HG03097 (cell line): ENCODE results near the gene ERGIC1.
"Not testable (repeated sequence)": the region's sequence is repeated elsewhere in the genome, so short reads cannot be mapped to it uniquely, and the experiment has no call there.

Experiments used
- ATAC-seq: cut with Tn5 transposase; IDR thresholded peaks from one replicate; pipeline ENCODE4 v1.9.1; 2021; ENCODE audit not compliant: unreplicated experiment, low FRiP score

Gene ERGIC1

DNA sequence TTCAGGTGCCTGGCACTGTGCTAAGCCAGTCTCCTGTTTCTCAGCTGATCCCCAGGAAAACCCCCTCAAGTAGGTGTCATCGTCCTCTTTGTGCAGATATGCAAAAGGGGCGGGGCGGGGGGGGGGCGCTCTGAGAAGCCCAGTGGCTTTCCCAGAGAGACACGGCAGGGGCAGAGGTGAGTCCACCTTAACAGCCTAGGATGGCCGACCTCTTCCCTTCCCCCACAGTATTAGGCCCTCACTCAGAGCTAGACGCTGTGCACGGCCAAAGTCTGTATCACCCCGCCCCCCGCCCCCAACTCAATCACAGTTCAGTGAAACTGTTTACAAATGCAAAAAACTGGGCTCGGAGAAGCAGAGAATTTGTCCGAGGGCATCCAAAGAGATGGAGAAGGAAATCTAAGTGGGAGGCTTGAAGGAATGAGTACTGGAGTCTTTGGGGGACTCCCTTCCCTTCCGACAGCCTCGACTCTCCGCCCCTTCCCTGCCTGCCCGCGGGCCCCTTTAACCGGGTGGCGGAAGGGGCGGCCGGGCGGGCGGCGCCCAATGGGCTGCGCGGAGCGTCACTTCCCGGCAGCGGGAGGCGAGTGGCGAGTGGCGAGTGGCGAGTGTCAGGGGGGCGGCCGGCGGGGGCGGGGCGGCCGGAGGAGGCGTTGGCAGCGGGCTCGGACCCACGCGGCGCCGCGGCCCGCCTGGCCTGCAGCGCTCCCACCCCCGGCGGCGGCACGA lies at the start of gene ERGIC1:
Gene ERGIC1, plus strand, starts transcription at position 566 of the 729 bp plus-strand sequence. Its CDS starts 163 bp downstream, at position 729.
- ATAC-seq: peak; percentile 53

- ATAC-seq: no peak
Measured at GRCh38 chr5:172785429-172786088, 48.5 kb upstream of the ERGIC1 start.

GRCh38 chr5:172786736-172787462 lies 47.2 kb upstream of the ERGIC1 start:
- no peak for ATAC-seq

GRCh38 chr5:172787538-172787937 lies 46.5 kb upstream of the ERGIC1 start:
- ATAC-seq: not testable (repeated sequence)

DNA sequence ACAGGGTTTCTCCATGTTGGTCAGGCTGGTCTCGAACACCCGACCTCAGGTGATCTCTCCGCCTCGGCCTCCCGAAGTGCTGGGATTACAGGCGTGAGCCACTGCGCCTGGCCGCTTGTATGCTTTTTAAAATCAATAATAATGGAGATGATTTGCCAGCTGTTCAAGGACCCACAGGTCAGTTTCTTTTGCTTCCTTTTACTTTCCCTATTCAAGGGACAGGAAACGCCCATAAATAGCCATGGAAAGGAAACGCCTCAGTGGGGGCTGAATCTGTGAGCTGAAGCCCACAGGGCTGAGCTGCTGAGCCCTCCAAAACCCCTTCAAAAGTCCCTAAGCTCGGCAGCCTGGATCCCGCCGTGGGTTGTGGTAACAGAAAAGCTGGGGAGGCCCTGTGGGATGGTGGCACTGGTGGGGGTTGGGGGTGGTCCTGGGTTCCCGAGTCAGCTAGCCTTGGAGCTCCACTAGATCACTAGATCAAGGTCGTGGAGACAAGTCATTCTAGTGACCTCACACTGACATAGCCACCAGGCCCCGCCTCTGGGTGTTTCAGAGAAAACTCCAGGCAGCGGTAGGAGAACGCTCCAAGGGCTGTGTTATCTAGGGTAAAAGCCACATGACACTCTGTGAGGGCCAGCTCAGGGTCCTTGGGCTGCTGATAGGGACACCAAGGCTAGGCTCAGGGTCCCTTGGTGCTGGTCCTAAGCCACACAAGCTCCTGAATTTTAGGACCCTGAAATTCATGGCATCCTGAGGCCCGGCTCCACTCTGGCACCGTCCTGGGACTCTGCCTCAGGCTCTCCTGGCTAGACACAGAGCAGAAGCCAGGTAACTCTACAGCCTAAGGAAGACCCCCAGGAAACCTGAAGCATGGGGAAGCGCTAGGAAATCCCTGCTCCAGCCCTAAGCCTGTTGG lies 45.0 kb upstream of the ERGIC1 start:
- no peak for ATAC-seq

DNA sequence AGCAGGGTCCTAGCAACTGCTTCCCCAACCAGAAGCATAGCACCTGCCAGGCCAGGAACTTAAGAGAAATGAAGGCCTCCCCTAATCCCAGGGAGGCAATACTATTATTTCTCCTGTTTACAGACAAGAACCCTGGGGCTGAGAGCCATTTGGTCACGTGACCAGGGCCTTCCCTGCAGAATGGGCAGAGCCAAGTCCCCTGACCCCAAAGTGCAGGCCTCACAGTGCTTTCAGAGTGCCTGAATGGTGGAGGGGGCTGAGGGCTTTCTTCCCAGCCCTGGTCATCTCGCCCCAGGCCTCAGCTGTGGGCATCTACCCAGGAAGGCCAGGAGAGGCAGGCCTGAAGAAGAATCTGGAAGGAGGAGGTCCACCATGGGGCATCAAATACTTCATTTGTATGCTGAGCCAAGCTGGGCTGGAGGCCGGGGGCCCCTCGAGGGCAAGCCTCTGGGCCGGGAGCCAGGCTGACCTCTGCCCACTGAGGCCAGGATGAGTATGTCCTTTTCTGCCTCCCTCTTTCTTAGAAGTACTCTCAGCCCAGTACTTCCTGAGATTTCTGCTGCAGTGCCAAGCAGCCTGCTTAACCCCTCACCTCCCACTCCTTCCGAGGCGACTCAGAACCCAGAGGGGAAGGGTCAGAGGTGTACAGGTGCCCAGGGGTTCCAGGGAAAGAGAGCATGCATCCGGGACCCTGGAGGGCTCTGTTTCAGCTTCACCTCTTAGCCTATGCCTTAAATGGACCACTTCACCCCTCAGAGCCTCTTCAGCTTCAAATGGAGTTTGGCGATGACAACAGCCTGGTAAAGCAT lies 44.2 kb upstream of the ERGIC1 start:
- ATAC-seq: no peak

GRCh38 chr5:172790496-172790889 lies 43.6 kb upstream of the ERGIC1 start:
- no peak for ATAC-seq

GRCh38 chr5:172791286-172791685 lies 42.8 kb upstream of the ERGIC1 start:
- ATAC-seq: no peak

GRCh38 chr5:172791726-172792445 lies 42.2 kb upstream of the ERGIC1 start:
- ATAC-seq: no peak

GRCh38 chr5:172792701-172793570 lies 41.1 kb upstream of the ERGIC1 start:
- ATAC-seq: no peak

DNA sequence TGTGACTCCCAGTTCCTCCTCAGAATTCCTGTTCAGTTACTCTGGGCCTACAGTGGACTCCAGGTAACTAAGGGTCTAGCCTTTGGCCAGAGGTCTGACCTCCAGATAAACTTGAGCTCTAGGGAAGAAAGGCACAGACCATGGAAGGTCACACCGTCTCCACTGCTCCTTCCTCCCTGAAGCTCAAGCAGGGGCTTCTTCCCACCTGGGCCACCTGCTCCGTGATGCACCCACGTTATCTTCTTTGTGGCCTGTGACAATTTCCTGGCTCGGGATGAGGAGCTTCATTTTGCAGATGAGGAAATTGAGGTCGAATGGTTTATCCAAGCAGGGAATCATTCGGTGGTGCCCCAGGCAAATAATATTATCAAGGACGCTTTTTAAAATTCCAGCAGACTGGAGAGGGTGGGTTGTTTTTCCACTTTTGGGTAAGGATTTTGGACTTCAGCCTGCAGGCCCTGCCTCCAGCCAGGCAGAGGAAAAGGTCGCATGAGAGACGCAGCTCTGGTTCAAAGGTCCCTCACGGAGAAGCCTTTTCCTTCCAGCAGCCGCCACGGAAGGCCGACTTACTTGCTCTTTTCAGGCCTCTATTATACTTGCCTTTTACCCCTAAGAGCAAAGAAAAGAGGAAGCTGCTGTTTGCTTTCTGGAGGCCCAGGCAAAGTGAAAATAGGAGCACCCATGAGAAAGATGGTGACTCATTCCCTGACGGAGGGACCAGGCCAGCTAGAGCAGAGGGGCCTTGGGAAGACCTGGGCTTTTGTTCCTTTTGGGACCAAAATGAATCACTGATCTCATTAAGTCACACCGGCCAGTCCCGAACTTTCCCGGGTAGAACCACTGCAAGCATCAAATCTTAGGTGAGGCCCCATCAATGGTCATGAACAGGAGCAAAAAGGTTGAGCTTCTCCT lies 40.2 kb upstream of the ERGIC1 start:
- ATAC-seq: no peak

DNA sequence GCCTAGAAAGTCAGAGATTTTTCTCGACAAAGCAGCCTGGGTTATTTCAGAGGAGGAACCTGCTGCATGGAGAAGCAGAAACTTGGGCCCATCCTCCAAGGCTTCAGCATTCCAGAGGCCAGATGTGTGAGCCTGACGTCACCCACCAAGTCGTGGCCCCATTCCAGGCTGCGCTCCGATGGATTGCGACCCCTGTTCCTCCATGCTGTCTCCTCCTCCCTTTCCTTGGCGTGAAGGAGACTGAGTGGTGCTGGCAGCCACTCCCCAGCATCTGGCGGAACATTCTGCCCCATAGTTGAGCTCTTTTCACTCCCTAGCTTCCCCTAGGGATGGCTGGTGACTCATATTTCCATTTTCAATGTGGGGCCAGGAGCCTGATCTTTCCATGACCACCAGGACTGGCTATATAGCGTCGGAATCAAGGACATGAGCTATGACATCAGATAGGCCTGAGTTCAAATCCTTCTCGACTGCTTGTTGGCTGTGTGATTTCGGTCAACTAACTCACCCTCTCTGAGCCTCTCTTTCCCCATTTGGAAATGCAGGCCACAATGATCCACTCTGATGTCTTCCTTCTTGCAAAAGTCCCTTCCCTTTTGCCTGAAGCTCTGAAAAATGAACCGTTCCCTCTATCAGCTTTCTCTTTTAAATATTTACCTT lies 38.6 kb upstream of the ERGIC1 start:
- no peak for ATAC-seq

DNA sequence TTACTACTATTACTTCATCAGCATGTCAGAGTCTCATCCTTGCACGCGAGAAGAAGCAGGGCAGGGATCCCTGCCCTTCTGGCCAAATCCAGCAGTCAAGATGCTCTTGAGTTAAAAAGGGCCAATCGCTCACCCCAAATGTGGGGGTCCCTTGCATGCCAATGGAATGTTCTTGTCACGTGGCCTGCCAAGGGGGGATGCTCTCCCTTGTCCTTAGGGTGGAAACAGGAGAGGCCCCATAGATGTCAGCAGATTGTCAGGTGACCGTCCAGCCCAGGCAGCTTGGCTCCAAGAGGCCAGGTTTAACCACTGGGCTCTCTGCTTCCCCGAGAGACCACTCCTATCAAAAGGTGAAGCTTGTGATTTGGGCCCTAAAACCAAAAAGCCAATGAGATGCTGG lies 37.7 kb upstream of the ERGIC1 start:
- ATAC-seq: no peak

- ATAC-seq: no peak
Measured at GRCh38 chr5:172797771-172798191, 36.3 kb upstream of the ERGIC1 start.

DNA sequence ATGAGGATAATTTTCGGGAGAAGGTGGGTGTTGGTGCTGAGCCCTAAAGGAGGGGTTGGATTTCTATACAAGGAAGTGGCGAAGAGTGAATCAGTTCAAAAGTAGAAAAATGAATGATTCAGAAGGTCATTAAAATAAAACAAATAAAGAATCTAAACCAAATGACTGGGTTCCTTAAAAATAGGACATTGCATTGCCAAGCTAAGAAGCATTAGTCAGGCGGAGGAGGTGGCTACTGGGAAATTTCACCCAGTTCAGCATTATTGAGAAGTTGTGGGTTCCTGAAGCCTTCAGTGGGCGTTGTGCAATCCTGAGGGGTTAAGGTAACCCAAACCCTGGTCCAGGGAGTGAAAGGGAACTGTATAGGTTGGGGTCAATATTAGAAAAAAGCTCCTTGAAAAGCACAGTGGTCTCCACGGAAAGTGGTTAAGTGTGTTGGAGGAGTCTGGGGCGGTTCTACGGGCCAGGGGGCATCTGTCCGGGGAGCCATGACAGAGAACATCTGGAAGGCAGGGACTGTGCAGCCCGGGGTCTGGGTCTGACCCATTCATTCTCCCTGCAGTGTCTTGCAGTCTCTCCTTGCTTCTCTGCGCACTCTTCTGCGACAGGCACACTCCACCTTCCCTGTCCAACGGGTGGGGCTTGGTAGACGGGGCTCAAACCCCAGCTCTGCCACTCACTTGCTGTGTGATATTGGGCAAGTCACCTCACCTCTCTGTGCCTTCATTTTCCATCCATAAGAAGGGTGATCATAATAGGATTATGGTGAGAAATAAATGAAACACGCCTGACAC lies 35.4 kb upstream of the ERGIC1 start:
- ATAC-seq: no peak

- ATAC-seq: no peak
Measured at GRCh38 chr5:172799416-172799815, 34.6 kb upstream of the ERGIC1 start.
